Activated effector memory CD4-positive, alpha-beta T cell treated with Interleukin-2 at 50 U/mL for 16 hours (primary cell): Measurements from ENCODE around the gene P2RX7.

Experiments used
- DNase-seq: peaks from one replicate; pipeline ENCODE4 v3.0.0-alpha.2; 2020

P2RX7 gene

DNA sequence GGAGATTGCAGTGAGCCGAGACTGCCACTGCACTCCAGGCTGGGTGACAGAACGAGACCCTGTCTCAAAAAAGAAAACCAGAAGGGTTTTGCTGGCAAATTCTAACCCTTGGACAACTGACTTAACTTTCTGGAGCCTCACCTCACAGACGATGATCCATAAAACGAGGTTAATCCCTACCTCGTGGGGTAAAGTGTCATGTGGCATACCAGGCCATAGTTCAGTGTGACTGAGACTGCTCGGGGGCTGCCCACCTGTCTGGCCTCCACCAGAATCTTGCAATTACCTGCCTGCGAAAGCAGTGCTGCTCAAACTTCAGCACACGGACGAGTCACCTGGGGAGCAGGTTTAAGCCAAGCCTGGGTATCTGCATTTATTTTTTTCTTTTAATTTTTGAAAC is 104.1 kb downstream of the P2RX7 start:
- no peak for DNase-seq

DNA sequence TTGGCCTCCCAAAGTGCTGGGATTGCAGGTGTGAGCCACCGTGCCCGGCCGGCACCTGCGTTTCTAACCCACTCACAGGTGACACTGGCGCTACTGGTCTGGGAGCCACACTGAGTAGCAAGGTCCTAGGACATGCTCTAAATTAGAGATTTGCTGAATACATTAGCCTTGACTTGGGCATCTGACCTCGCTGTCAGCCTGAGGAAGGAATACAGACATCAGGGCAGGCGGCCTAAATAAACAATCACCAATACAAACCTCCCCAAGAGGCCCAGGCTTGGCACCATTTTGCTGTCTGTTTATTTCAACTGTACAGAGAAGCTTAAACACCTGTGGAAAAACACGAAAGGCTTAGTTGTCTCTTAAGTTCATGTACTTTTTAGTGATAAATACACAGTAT is 104.7 kb downstream of the P2RX7 start:
- no peak for DNase-seq
